ENCODE measurements around the gene SQSTM1. TPM values are rescaled to one million over a fixed set of nuclear protein-coding genes. Genes with fewer than 3 reads are reported as not detected.

The SQSTM1 gene
- polyA plus RNA-seq, 2 of the 4 experiments (the other 2 are of a cell fraction), result 362 to 625 TPM

DNA sequence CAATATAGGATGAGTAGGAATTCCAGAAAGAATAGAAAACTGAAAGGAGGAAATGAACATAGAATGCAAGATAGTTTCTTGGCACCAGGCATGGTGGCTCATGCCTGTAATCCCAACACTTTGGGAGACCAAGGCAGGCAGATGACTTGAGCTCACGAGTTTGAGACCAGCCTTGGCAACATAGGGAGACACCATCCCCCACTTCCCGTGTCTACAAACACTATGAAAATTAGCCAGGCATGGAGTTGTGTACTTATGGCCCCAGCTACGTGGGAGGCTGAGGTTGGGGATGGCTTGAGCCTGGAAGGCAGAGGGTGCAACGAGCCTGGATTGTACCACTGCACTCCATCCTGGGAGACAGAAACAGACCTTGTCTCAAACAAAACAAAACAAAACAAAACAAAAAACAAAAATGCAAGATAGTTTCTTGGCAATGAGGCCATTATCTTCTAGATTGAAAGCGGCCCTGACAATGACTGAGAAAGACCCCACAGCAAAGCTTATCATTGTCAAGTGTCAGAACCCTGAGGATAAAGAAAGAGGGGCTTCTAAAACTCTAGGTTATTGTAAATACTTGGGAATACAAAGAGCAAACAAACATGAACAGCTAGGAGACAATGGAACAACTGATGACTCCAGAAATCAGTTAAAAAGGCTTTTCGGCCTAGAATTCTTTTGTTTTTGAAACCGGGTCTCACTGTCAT lies 9.2 kb downstream of the SQSTM1 start:
- POLR2A ChIA-PET, result interaction anchor here (1.1 to 1.5 kb wide), 3 partner anchors 9 to 11 kb away, joined by 3 to 8 read pairs (median 4); partner anchors contain the start of gene SQSTM1
- no peak overlapping the region for H3K4me2 ChIP-seq
- CTCF ChIA-PET, result interaction anchor here (0.8 to 11.6 kb wide), 3 partner anchors 28 to 34 kb away, joined by 3 to 86 read pairs (median 4); no protein-coding TSS in a partner anchor
- no peak for FAIRE-seq
- no peak for ATAC-seq
- TF ChIP-seq NFE2L2 (conservative IDR thresholded peaks at IDR 0.05; ENCODE audit: low read length), result no peak
- TF ChIP-seq BHLHE40 (IDR thresholded peaks at IDR 0.05; ENCODE audit: low read depth, low read length), result no peak
- no peak for TF ChIP-seq GATA3 (IDR thresholded peaks at IDR 0.05; ENCODE audit: borderline replicate concordance)
- peak; percentile 25 for TF ChIP-seq POLR2AphosphoS2 (conservative IDR thresholded peaks at IDR 0.05; ENCODE audit: low read length)
- TF ChIP-seq, protein P1, sequence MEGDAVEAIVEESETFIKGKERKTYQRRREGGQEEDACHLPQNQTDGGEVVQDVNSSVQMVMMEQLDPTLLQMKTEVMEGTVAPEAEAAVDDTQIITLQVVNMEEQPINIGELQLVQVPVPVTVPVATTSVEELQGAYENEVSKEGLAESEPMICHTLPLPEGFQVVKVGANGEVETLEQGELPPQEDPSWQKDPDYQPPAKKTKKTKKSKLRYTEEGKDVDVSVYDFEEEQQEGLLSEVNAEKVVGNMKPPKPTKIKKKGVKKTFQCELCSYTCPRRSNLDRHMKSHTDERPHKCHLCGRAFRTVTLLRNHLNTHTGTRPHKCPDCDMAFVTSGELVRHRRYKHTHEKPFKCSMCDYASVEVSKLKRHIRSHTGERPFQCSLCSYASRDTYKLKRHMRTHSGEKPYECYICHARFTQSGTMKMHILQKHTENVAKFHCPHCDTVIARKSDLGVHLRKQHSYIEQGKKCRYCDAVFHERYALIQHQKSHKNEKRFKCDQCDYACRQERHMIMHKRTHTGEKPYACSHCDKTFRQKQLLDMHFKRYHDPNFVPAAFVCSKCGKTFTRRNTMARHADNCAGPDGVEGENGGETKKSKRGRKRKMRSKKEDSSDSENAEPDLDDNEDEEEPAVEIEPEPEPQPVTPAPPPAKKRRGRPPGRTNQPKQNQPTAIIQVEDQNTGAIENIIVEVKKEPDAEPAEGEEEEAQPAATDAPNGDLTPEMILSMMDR (IDR thresholded peaks at IDR 0.05), result no peak
- TF ChIP-seq EHMT2 (IDR thresholded peaks at IDR 0.05; ENCODE audit: low read depth), result no peak
- no peak for TF ChIP-seq CHD4 (IDR thresholded peaks at IDR 0.05; ENCODE audit: borderline replicate concordance)
- TF ChIP-seq HOXA7 (CRISPR knock-in tag; IDR thresholded peaks at IDR 0.05), result peak; percentile 92
- TF ChIP-seq, protein P2, sequence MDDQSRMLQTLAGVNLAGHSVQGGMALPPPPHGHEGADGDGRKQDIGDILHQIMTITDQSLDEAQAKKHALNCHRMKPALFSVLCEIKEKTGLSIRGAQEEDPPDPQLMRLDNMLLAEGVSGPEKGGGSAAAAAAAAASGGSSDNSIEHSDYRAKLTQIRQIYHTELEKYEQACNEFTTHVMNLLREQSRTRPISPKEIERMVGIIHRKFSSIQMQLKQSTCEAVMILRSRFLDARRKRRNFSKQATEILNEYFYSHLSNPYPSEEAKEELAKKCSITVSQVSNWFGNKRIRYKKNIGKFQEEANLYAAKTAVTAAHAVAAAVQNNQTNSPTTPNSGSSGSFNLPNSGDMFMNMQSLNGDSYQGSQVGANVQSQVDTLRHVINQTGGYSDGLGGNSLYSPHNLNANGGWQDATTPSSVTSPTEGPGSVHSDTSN (IDR thresholded peaks at IDR 0.05), result no peak
- no peak for TF ChIP-seq TP53 (CRISPR knock-in tag; IDR thresholded peaks at IDR 0.05)
- TF ChIP-seq, protein P3, sequence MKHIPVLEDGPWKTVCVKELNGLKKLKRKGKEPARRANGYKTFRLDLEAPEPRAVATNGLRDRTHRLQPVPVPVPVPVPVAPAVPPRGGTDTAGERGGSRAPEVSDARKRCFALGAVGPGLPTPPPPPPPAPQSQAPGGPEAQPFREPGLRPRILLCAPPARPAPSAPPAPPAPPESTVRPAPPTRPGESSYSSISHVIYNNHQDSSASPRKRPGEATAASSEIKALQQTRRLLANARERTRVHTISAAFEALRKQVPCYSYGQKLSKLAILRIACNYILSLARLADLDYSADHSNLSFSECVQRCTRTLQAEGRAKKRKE (CRISPR knock-in tag; IDR thresholded peaks at IDR 0.05; ENCODE audit: low read depth), result 0 out of 2 replicates have a peak, but pooled peaks have one; percentile 30
- TF ChIP-seq TFCP2L1 (CRISPR knock-in tag; IDR thresholded peaks at IDR 0.05), result peak; percentile 74; the same call in 1 of the 2 replicates
- TF ChIP-seq RARB (CRISPR knock-in tag; IDR thresholded peaks at IDR 0.05), result peak; percentile 45; the same call in 1 of the 2 replicates
- no peak for TF ChIP-seq CBX8 (IDR thresholded peaks at IDR 0.05)
- TF ChIP-seq HDAC2 (IDR thresholded peaks at IDR 0.05), result no peak
- TF ChIP-seq MYC (IDR thresholded peaks at IDR 0.05; ENCODE audit: borderline replicate concordance, low read length), result no peak
- TF ChIP-seq NPAS2 (CRISPR knock-in tag; IDR thresholded peaks at IDR 0.05; ENCODE audit: borderline replicate concordance), result no peak
- TF ChIP-seq JUN (IDR thresholded peaks at IDR 0.05), result peak in 1 of 2 experiments; percentile 13; a peak in 1 of 5 replicates
- peak; percentile 91 for TF ChIP-seq FOSB (CRISPR knock-in tag; IDR thresholded peaks at IDR 0.05)
- TF ChIP-seq, protein P4, sequence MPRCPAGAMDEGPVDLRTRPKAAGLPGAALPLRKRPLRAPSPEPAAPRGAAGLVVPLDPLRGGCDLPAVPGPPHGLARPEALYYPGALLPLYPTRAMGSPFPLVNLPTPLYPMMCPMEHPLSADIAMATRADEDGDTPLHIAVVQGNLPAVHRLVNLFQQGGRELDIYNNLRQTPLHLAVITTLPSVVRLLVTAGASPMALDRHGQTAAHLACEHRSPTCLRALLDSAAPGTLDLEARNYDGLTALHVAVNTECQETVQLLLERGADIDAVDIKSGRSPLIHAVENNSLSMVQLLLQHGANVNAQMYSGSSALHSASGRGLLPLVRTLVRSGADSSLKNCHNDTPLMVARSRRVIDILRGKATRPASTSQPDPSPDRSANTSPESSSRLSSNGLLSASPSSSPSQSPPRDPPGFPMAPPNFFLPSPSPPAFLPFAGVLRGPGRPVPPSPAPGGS (IDR thresholded peaks at IDR 0.05), result no peak
- WGBS (ENCODE audit: missing lambda C conversion rate), result 77% methylated on average over 7 of the region's 7 CpGs
- H3K27ac ChIP-seq, result no peak overlapping the region
- H3K4me3 ChIP-seq, result no peak overlapping the region
- no peaks in the 10 kb centered on the region for H3K9me3 ChIP-seq
- no peak for DNase-seq (ENCODE audit: low read depth in 1 of 2, low spot score in 1 of 2)
- peaks cover 82% of the 10 kb centered on the region for H3K4me1 ChIP-seq

DNA sequence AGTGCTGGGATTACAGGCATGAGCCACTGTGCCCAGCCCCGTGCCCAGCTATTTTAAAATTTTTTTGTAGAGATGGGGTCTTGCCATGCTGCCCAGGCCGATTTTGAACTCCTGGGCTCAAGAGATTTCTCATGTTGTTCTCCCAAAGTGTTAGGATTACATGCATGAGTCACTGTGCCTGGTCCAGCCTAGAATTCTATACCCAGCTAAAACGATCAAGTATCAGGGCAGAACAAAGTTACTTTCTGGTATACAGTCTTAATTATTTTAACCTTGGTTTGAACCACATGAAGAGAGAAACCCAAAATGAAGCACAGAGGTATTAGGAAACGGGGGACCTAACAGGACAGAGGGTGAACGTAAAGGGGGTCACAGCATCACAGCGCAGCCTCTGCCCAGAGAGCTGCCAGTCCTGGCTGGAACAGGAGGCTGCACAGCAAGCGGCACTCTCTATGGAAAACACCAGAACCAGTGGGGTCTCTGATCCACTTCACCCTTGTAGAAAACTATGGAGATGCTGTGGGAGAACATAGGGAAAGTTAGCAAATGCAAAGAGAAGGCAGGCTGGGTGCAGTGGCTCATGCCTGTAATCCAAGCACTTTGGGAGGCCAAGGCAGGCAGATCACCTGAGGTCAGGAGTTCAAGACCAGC lies 10.2 kb downstream of the SQSTM1 start:
- no peak overlapping the region for H3K4me3 ChIP-seq
- no peak for ATAC-seq
- CTCF ChIA-PET, result interaction anchor here (0.6 to 11.6 kb wide), 3 partner anchors 30 to 564 kb away, joined by 3 to 86 read pairs (median 4); no protein-coding TSS in a partner anchor

More for the DNA sequence above, 10.2 kb downstream of the SQSTM1 start:
- no peak for FAIRE-seq
- peaks cover 72% of the 10 kb centered on the region for H3K4me1 ChIP-seq
- no peaks in the 10 kb centered on the region for H3K9me3 ChIP-seq
- TF ChIP-seq HOXA7 (CRISPR knock-in tag; IDR thresholded peaks at IDR 0.05), result peak; percentile 72
- 0 out of 2 replicates have a peak, but pooled peaks have one; percentile 27 for TF ChIP-seq TP53 (CRISPR knock-in tag; IDR thresholded peaks at IDR 0.05)
- 0 out of 2 replicates have a peak, but pooled peaks have one; percentile 23 for TF ChIP-seq RARB (CRISPR knock-in tag; IDR thresholded peaks at IDR 0.05)
- peak; percentile 74; the same call in 1 of the 2 replicates for TF ChIP-seq POLR2AphosphoS2 (conservative IDR thresholded peaks at IDR 0.05; ENCODE audit: low read length)
- no peak for TF ChIP-seq NFE2L2 (conservative IDR thresholded peaks at IDR 0.05; ENCODE audit: low read length)
- POLR2A ChIA-PET, result interaction anchor here (0.7 to 1.5 kb wide), 4 partner anchors 9 to 10 kb away, joined by 3 to 8 read pairs (median 4); partner anchors contain the start of gene SQSTM1
- H3K27ac ChIP-seq, result 0 out of 6 replicates have a peak overlapping the region, but pooled peaks of 1 of the 2 experiments have one; percentile 34
- no peak for DNase-seq (ENCODE audit: low read depth in 1 of 2, low spot score in 1 of 2)
- WGBS (ENCODE audit: missing lambda C conversion rate), result 91% methylated on average over 7 of the region's 7 CpGs
- 0 out of 3 replicates have a peak overlapping the region, but pooled peaks have one; percentile 19 for H3K4me2 ChIP-seq
